Testis (tissue), 3 donors: ENCODE data around the gene PPM1H. TPM values are rescaled to one million over a fixed set of nuclear protein-coding genes. Genes with fewer than 3 reads are reported as not detected.

ENCODE experiments used
- DNase-seq: peaks from one replicate; pipeline ENCODE4 v3.0.0-alpha.2; 2019
- H3K27ac ChIP-seq, 2 donors: fragments of 200-600 bp; sonication (generic); one replicate each; pipeline ENCODE4 v1.5.1; 2019
- H3K27me3 ChIP-seq: fragments of 200-600 bp; sonication (generic); one replicate; pipeline ENCODE4 v1.5.1; 2019
- H3K36me3 ChIP-seq: fragments of 200-600 bp; sonication (generic); one replicate; pipeline ENCODE4 v1.5.1; 2017; ENCODE audit warnings: low read depth; ENCODE audit errors: missing control alignments
- H3K4me1 ChIP-seq: fragments of 200-600 bp; sonication (generic); one replicate; pipeline ENCODE4 v1.5.1; 2019
- H3K4me3 ChIP-seq, 2 donors: fragments of 200-600 bp; sonication (generic); one replicate each; pipeline ENCODE4 v1.5.1; 2017 to 2019
- H3K9me3 ChIP-seq: fragments of 200-600 bp; sonication (generic); one replicate; pipeline ENCODE4 v1.5.1; 2017
- POLR2A ChIP-seq: fragments of 450-650 bp; IDR thresholded peaks from one replicate; pipeline ENCODE4 v1.6.1; 2017; ENCODE audit warnings: antibody characterized with exemption, mild to moderate bottlenecking, moderate library complexity
- WGBS, 2 donors: methylation state at CpG; one replicate each; pipeline ENCODE4 v1.1.5; 2018; 5-methylcytosine and 5-hydroxymethylcytosine counted together
- intact Hi-C: fragments of 100-400 bp; cut with DNase I; formaldehyde crosslinking; loops from one replicate; pipeline ENCODE4 v1.15.1; 2023; ENCODE audit warnings: low total_unique reads
- polyA plus RNA-seq: library from polyadenylated mRNA; stranded (reverse); fragments of 350-450 nt; fragmentation: Illumina TruSeq; extraction: RNeasy Lipid Tissue Mini Kit (QIAGEN cat#74804); gene quantifications from one replicate; pipeline ENCODE4 v1.2.3, GENCODE V29; 2014; ENCODE audit warnings: low read depth, low replicate concordance; ENCODE audit not compliant: insufficient read depth
- total RNA-seq, 2 donors: library from RNA; depleted of rRNA; stranded (reverse); fragments of >200 nt; gene quantifications; one replicate each; pipeline ENCODE4 v1.2.3, GENCODE V29; 2016
- TF ChIP-seq, protein P1 (sequence below), 3 experiments: fragments of 450-650 bp in 2 of 3; fragments of 200-600 bp in 1 of 3; sonication (generic) in 1 of 3; IDR thresholded peaks; one replicate each; pipeline ENCODE4 v1.5.1; 2016 to 2019; ENCODE audit warnings: antibody characterized with exemption in 3 of 3, mild to moderate bottlenecking in 2 of 3, moderate library complexity in 1 of 3

Gene PPM1H
- total and polyA plus RNA-seq, 3 donors from 2014 or later: 2.5 to 9.1 (median 2.7) TPM

DNA sequence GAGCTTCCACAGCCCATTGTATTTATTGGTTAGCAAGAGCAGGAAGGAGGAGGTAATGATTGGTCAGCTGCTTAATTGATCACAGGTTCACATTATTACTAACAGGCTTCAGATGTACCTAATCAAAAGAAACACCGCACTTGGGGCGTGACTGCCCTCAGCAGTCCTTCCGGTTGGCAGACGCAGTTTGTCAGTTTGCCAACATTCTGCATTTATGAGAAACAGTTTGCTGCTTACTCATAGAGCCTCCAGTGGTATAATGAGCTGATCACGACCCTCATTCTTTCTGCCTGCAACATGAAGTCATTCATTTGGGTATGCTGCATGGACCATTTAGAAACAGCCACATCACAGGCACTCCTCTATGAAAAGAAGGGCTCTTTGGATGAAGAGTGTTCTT, 42.5 kb upstream of the PPM1H start:
- no peaks in the 10 kb centered on the region for H3K27me3 ChIP-seq
- no peaks in the 10 kb centered on the region for H3K4me1 ChIP-seq
- no peak for DNase-seq
- no peak overlapping the region for H3K27ac ChIP-seq
- TF ChIP-seq, protein P1, sequence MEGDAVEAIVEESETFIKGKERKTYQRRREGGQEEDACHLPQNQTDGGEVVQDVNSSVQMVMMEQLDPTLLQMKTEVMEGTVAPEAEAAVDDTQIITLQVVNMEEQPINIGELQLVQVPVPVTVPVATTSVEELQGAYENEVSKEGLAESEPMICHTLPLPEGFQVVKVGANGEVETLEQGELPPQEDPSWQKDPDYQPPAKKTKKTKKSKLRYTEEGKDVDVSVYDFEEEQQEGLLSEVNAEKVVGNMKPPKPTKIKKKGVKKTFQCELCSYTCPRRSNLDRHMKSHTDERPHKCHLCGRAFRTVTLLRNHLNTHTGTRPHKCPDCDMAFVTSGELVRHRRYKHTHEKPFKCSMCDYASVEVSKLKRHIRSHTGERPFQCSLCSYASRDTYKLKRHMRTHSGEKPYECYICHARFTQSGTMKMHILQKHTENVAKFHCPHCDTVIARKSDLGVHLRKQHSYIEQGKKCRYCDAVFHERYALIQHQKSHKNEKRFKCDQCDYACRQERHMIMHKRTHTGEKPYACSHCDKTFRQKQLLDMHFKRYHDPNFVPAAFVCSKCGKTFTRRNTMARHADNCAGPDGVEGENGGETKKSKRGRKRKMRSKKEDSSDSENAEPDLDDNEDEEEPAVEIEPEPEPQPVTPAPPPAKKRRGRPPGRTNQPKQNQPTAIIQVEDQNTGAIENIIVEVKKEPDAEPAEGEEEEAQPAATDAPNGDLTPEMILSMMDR (IDR thresholded peaks at IDR 0.05): no peak
- no peak for TF ChIP-seq POLR2A
- H3K4me3 ChIP-seq: no peak overlapping the region
- WGBS, 2 donors: 61 to 65% methylated on average over 5 of the region's 5 CpGs
- no peaks in the 10 kb centered on the region for H3K9me3 ChIP-seq
- no peaks in the 10 kb centered on the region for H3K36me3 ChIP-seq
- intact Hi-C loops: no loop called here

GRCh38 chr12:62976110-62976662, 41.2 kb upstream of the PPM1H start:
- 91 to 92% methylated on average over 4 of the region's 4 CpGs for WGBS, 2 donors
- DNase-seq: no peak

DNA sequence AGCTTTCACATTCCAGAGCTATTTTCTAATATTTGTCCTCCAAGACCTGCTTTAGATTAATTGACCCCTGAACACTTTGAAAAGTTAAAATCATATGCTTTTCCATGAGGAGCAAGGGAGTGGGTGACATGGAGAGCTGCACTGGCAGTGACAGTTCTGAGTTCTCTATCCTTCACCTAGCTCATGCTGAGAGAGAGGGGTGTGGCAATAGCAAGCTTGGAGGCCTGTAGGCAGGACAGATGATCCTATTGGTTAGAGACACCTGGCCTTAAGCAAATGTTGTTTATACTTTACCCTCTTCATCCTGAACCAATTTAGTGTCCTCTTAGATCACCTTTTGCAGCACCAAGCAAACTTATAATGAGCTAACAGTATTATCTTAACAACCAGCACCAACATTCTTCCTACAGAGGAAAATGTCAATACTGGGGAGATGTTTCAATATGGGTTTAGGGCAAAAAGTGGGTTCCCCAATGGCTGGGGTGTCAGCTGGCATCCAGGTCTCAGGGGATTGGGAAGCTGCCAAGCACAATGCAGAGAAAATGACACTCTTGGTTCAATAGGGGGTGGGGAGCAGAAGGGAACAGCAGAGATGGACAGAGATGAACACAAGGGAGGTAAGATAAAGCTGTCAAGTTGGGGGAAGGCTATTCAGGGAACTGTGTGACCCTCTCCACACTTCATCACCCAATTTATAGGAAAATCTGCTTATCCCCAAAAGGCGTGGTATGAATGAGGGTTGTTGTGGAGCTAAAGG, 37.0 kb upstream of the PPM1H start:
- intact Hi-C loops: no loop called here
- DNase-seq: no peak
- no peak overlapping the region for H3K4me3 ChIP-seq
- H3K27me3 ChIP-seq: no peaks in the 10 kb centered on the region
- H3K9me3 ChIP-seq: no peaks in the 10 kb centered on the region
- TF ChIP-seq POLR2A: no peak
- TF ChIP-seq, protein P1 (IDR thresholded peaks at IDR 0.05): no peak
- H3K36me3 ChIP-seq: no peaks in the 10 kb centered on the region
- no peak overlapping the region for H3K27ac ChIP-seq
- no peaks in the 10 kb centered on the region for H3K4me1 ChIP-seq
- 91 to 100% methylated on average over 1 of the region's 1 CpG for WGBS, 2 donors

More at GRCh38 chr12:62976110-62976662, 41.2 kb upstream of the PPM1H start:
- H3K27ac ChIP-seq: no peak overlapping the region
- intact Hi-C loops: no loop called here
- no peaks in the 10 kb centered on the region for H3K4me1 ChIP-seq
- no peak for TF ChIP-seq POLR2A
- TF ChIP-seq, protein P1 (IDR thresholded peaks at IDR 0.05): no peak
- H3K9me3 ChIP-seq: no peaks in the 10 kb centered on the region
- H3K36me3 ChIP-seq: no peaks in the 10 kb centered on the region
- H3K4me3 ChIP-seq: no peak overlapping the region
- H3K27me3 ChIP-seq: no peaks in the 10 kb centered on the region

DNA sequence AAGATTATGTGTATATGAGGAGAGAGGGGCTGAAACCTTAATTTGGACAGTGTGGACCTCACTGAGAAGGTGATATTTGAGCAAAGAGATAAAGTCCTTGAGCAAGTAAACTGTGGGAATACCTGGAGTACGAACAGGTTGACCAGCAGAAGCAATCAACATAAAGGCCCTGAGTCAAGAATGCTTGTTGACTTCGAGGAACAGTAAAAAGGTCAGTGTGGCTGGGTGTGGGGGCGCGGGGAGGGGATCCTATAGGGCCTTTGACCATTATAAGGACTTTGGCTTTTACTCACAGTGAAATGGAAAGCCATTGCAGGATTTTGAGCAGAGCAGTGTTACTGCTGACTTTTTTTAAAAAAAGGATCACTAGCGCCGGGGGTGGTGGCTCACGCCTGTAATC, 34.7 kb upstream of the PPM1H start:
- intact Hi-C loops: no loop called here
- no peaks in the 10 kb centered on the region for H3K4me1 ChIP-seq
- H3K36me3 ChIP-seq: no peaks in the 10 kb centered on the region
- no peak for TF ChIP-seq POLR2A
- TF ChIP-seq, protein P1 (IDR thresholded peaks at IDR 0.05): no peak
- H3K9me3 ChIP-seq: no peaks in the 10 kb centered on the region
- H3K27ac ChIP-seq: no peak overlapping the region
- WGBS, 2 donors: 76 to 78% methylated on average over 7 of the region's 7 CpGs
- no peaks in the 10 kb centered on the region for H3K27me3 ChIP-seq
- H3K4me3 ChIP-seq: no peak overlapping the region
- no peak for DNase-seq

GRCh38 chr12:62967701-62968100, 32.8 kb upstream of the PPM1H start:
- 67% methylated on average over 2 of the region's 2 CpGs for WGBS, 2 donors
- intact Hi-C loops: no loop called here

More at GRCh38 chr12:62967701-62968100, 32.8 kb upstream of the PPM1H start:
- Histone ChIP-seq H3K36me3 (no peaks in the 10 kb centered on the region), H3K27ac (no peak overlapping the region), H3K4me3 (no peak overlapping the region), H3K9me3 (no peaks in the 10 kb centered on the region), H3K4me1 (no peaks in the 10 kb centered on the region), H3K27me3 (no peaks in the 10 kb centered on the region)
- no peak for TF ChIP-seq POLR2A
- TF ChIP-seq, protein P1 (IDR thresholded peaks at IDR 0.05): no peak
- no peak for DNase-seq
